Large intestine (tissue), 3 donors: ENCODE data around the gene ATAD2B. TPM values are rescaled to one million over a fixed set of nuclear protein-coding genes. Genes with fewer than 3 reads are reported as not detected.

Experiments used
- DNase-seq, 2 donors: peaks; one replicate each; pipeline versions ENCODE4 v3.0.0 to v3.0.0-alpha.2; 2013
- H3K27ac ChIP-seq: one replicate; pipeline ENCODE4 v1.5.1; 2013; ENCODE audit warnings: low read length
- H3K27me3 ChIP-seq: 2 replicates; pipeline ENCODE4 v1.6.1; 2013; ENCODE audit warnings: low read length; ENCODE audit not compliant: control insufficient read depth, insufficient read depth
- H3K36me3 ChIP-seq: 2 replicates; pipeline ENCODE4 v1.6.1; 2013; ENCODE audit warnings: low read length; ENCODE audit not compliant: control insufficient read depth, insufficient read depth
- H3K4me1 ChIP-seq: one replicate; pipeline ENCODE4 v1.6.1; 2013; ENCODE audit warnings: low read length; ENCODE audit not compliant: control insufficient read depth, insufficient read depth
- H3K4me3 ChIP-seq: one replicate; pipeline ENCODE4 v1.5.1; 2013; ENCODE audit warnings: low read length
- H3K9me3 ChIP-seq: one replicate; pipeline ENCODE4 v1.6.1; 2013; ENCODE audit warnings: mild to moderate bottlenecking, low read depth, low read length, moderate library complexity; ENCODE audit not compliant: control insufficient read depth
- whole genome bisulfite sequencing: methylation state at CpG from one replicate; pipeline ENCODE4 v1.1.5; 2013; ENCODE audit warnings: low lambda C conversion rate; ENCODE audit not compliant: insufficient coverage; 5-methylcytosine and 5-hydroxymethylcytosine counted together
- polyA plus RNA-seq: library from polyadenylated mRNA; unstranded; fragments of 120-200 nt; gene quantifications from one replicate; pipeline ENCODE4 v1.2.1, GENCODE V29; 2013

The ATAD2B gene
- polyA plus RNA-seq, 1 donor, result 13.5 TPM

- no peak for DNase-seq
- H3K27me3 ChIP-seq, result no peaks in the 10 kb centered on the region
- no peak overlapping the region for H3K4me3 ChIP-seq
- H3K9me3 ChIP-seq, result no peaks in the 10 kb centered on the region
- WGBS, result no CpG with 5 or more reads among the region's 16 CpGs
- no peak overlapping the region for H3K27ac ChIP-seq
- H3K4me1 ChIP-seq, result no peaks in the 10 kb centered on the region
- peaks cover 54% of the 10 kb centered on the region for H3K36me3 ChIP-seq
These were observed 223.1 kb downstream of the ATAD2B start for GRCh38 chr2:23703583-23704385.

GRCh38 chr2:23703037-23703582 is 223.8 kb downstream of the ATAD2B start:
- no peaks in the 10 kb centered on the region for H3K27me3 ChIP-seq
- H3K9me3 ChIP-seq, result no peaks in the 10 kb centered on the region
- no CpG with 5 or more reads among the region's 17 CpGs for WGBS
- DNase-seq, result no peak
- no peaks in the 10 kb centered on the region for H3K4me1 ChIP-seq
- H3K36me3 ChIP-seq, result peaks cover 51% of the 10 kb centered on the region
- H3K4me3 ChIP-seq, result no peak overlapping the region
- H3K27ac ChIP-seq, result no peak overlapping the region

DNA sequence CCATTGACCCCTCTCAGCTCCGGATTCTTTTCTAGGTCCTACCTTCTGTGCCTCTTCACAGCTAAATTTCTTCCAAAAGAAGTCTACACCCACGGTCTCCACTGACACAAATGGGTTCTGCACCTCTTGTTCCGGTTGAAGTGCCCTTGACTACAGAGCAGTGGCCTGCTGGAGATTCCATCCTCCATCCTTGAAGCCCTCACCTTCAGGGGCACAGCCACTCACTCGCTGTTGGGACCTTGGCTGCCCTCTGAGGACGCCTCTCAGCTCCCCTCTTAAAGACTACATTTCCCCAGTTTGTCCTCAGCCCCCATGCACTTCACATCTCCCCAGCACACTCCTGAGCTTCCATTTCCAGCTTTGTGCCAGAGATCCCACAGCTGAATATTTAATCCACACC is 226.3 kb downstream of the ATAD2B start:
- no peaks in the 10 kb centered on the region for H3K9me3 ChIP-seq
- no CpG with 5 or more reads among the region's 5 CpGs for WGBS
- no peaks in the 10 kb centered on the region for H3K4me1 ChIP-seq
- no peak for DNase-seq
- no peak overlapping the region for H3K27ac ChIP-seq
- H3K27me3 ChIP-seq, result no peaks in the 10 kb centered on the region
- no peak overlapping the region for H3K4me3 ChIP-seq
- peaks cover 45% of the 10 kb centered on the region for H3K36me3 ChIP-seq

GRCh38 chr2:23699580-23699925 is 227.4 kb downstream of the ATAD2B start:
- Histone ChIP-seq H3K27ac (no peak overlapping the region), H3K4me3 (no peak overlapping the region), H3K4me1 (no peaks in the 10 kb centered on the region), H3K27me3 (no peaks in the 10 kb centered on the region), H3K9me3 (no peaks in the 10 kb centered on the region), H3K36me3 (peaks cover 40% of the 10 kb centered on the region)
- DNase-seq, result no peak
- WGBS, result no CpG with 5 or more reads among the region's 5 CpGs

GRCh38 chr2:23698721-23699579 is 228.0 kb downstream of the ATAD2B start:
- Histone ChIP-seq H3K4me3 (no peak overlapping the region), H3K27ac (no peak overlapping the region), H3K9me3 (no peaks in the 10 kb centered on the region), H3K4me1 (no peaks in the 10 kb centered on the region), H3K36me3 (peaks cover 37% of the 10 kb centered on the region), H3K27me3 (no peaks in the 10 kb centered on the region)
- no CpG with 5 or more reads among the region's 17 CpGs for WGBS
- peak in 1 of 2 donors; percentile 34 for DNase-seq

Other genes with a start within 250 kb of the ATAD2B start
- 11.7 TPM for gene UBXN2A, start 13.3 kb upstream of the ATAD2B start, polyA plus RNA-seq
- 0.58 TPM for gene MFSD2B, start 83.0 kb upstream of the ATAD2B start, polyA plus RNA-seq
- gene WDCP, start 120.3 kb upstream of the ATAD2B start, polyA plus RNA-seq, result 6.7 TPM
- gene FKBP1B, start 122.6 kb upstream of the ATAD2B start, polyA plus RNA-seq, result 8.2 TPM
- gene SF3B6, start 149.2 kb upstream of the ATAD2B start, polyA plus RNA-seq, result 117 TPM
- 36.0 TPM for gene TP53I3, start 157.7 kb upstream of the ATAD2B start, polyA plus RNA-seq
- 1.3 TPM for gene PFN4, start 196.2 kb upstream of the ATAD2B start, polyA plus RNA-seq
- 14.1 TPM for gene FAM228B, start 196.3 kb upstream of the ATAD2B start, polyA plus RNA-seq
- gene FAM228A, start 247.9 kb upstream of the ATAD2B start, polyA plus RNA-seq, result 0.12 TPM